Measurements from ENCODE around the gene BFSP1. TPM values are rescaled to one million over a fixed set of nuclear protein-coding genes. Genes with fewer than 3 reads are reported as not detected.

Gene BFSP1
- total and polyA plus RNA-seq, 2 donors from 2014 or later, result 1.3 to 2.1 TPM

- Histone ChIP-seq H3K9ac (ENCODE audit: low read length in 3 of 3) (no peak overlapping the region), H3K36me3 (ENCODE audit: control insufficient read depth in 2 of 3, insufficient read depth in 3 of 3, low read length in 3 of 3) (no peaks in the 10 kb centered on the region), H3K9me3 (ENCODE audit: control insufficient read depth in 2 of 3, insufficient read depth in 1 of 3, low read length in 3 of 3) (no peaks in the 10 kb centered on the region), H3K4me1 (ENCODE audit: control insufficient read depth in 2 of 3, insufficient read depth in 2 of 3, low read depth in 1 of 3, low read length in 3 of 3) (no peaks in the 10 kb centered on the region), H3K27ac (ENCODE audit: low read depth in 2 of 2, low read length in 2 of 2) (no peak overlapping the region), H3K4me3 (ENCODE audit: low read length in 3 of 3) (no peak overlapping the region), H3K27me3 (ENCODE audit: control insufficient read depth, insufficient read depth, low read length) (no peaks in the 10 kb centered on the region)
- FAIRE-seq (no peak), DNase-seq (no peak)
- no peak for TF ChIP-seq CTCF (IDR thresholded peaks at IDR 0.05; ENCODE audit: borderline replicate concordance, extremely low read depth, insufficient read depth)
- intact Hi-C loops (cut with DNase I), result no loop called here
Observed at GRCh38 chr20:17453592-17453991, 77.6 kb downstream of the BFSP1 start.

GRCh38 chr20:17452441-17452840 is 78.7 kb downstream of the BFSP1 start:
- H3K9ac ChIP-seq (ENCODE audit: low read length in 3 of 3), result no peak overlapping the region
- no peaks in the 10 kb centered on the region for H3K9me3 ChIP-seq (ENCODE audit: control insufficient read depth in 2 of 3, insufficient read depth in 1 of 3, low read length in 3 of 3)
- no peaks in the 10 kb centered on the region for H3K27me3 ChIP-seq (ENCODE audit: control insufficient read depth, insufficient read depth, low read length)
- intact Hi-C loops (cut with DNase I), result no loop called here
- H3K27ac ChIP-seq (ENCODE audit: low read depth in 2 of 2, low read length in 2 of 2), result no peak overlapping the region
- FAIRE-seq (no peak), DNase-seq (no peak)
- no peak overlapping the region for H3K4me3 ChIP-seq (ENCODE audit: low read length in 3 of 3)
- H3K4me1 ChIP-seq (ENCODE audit: control insufficient read depth in 2 of 3, insufficient read depth in 2 of 3, low read depth in 1 of 3, low read length in 3 of 3), result no peaks in the 10 kb centered on the region
- TF ChIP-seq CTCF (IDR thresholded peaks at IDR 0.05; ENCODE audit: borderline replicate concordance, extremely low read depth, insufficient read depth), result no peak
- no peaks in the 10 kb centered on the region for H3K36me3 ChIP-seq (ENCODE audit: control insufficient read depth in 2 of 3, insufficient read depth in 3 of 3, low read length in 3 of 3)

GRCh38 chr20:17449031-17449430 is 82.1 kb downstream of the BFSP1 start:
- H3K36me3 ChIP-seq (ENCODE audit: control insufficient read depth in 2 of 3, insufficient read depth in 3 of 3, low read length in 3 of 3), result no peaks in the 10 kb centered on the region
- no peak overlapping the region for H3K4me3 ChIP-seq (ENCODE audit: low read length in 3 of 3)
- DNase-seq, result no peak
- FAIRE-seq, result no peak
- no peaks in the 10 kb centered on the region for H3K9me3 ChIP-seq (ENCODE audit: control insufficient read depth in 2 of 3, insufficient read depth in 1 of 3, low read length in 3 of 3)
- no peak overlapping the region for H3K9ac ChIP-seq (ENCODE audit: low read length in 3 of 3)
- no peaks in the 10 kb centered on the region for H3K4me1 ChIP-seq (ENCODE audit: control insufficient read depth in 2 of 3, insufficient read depth in 2 of 3, low read depth in 1 of 3, low read length in 3 of 3)
- intact Hi-C loops (cut with DNase I), result no loop called here
- peaks cover 2% of the 10 kb centered on the region for H3K27me3 ChIP-seq (ENCODE audit: control insufficient read depth, insufficient read depth, low read length)
- H3K27ac ChIP-seq (ENCODE audit: low read depth in 2 of 2, low read length in 2 of 2), result no peak overlapping the region
- TF ChIP-seq CTCF (IDR thresholded peaks at IDR 0.05; ENCODE audit: borderline replicate concordance, extremely low read depth, insufficient read depth), result no peak

DNA sequence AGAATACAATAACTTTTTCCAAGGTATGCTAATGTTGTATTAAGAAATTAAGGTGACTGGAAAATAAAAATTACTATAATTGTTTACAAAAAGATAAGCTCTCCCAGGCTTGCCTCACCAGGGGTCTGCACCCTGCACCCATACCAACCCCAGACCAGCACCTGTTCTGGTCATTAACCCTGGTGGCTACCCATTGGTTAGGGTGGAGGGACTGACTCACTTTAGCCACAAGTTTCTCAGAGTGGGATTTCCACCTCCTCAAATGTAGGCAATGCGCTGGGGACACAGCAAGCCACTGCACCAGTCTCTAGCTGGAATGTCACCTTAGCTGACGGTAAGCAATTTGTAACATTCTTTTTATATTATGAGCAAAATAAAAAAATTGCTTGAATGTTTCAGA is 83.1 kb downstream of the BFSP1 start:
- Histone ChIP-seq H3K9ac (ENCODE audit: low read length in 3 of 3) (no peak overlapping the region), H3K4me3 (ENCODE audit: low read length in 3 of 3) (no peak overlapping the region), H3K27ac (ENCODE audit: low read depth in 2 of 2, low read length in 2 of 2) (no peak overlapping the region), H3K27me3 (ENCODE audit: control insufficient read depth, insufficient read depth, low read length) (peaks cover 2% of the 10 kb centered on the region), H3K4me1 (ENCODE audit: control insufficient read depth in 2 of 3, insufficient read depth in 2 of 3, low read depth in 1 of 3, low read length in 3 of 3) (no peaks in the 10 kb centered on the region), H3K36me3 (ENCODE audit: control insufficient read depth in 2 of 3, insufficient read depth in 3 of 3, low read length in 3 of 3) (no peaks in the 10 kb centered on the region), H3K9me3 (ENCODE audit: control insufficient read depth in 2 of 3, insufficient read depth in 1 of 3, low read length in 3 of 3) (no peaks in the 10 kb centered on the region)
- no peak for DNase-seq
- FAIRE-seq, result no peak
- intact Hi-C loops (cut with DNase I), result no loop called here
- TF ChIP-seq CTCF (IDR thresholded peaks at IDR 0.05; ENCODE audit: borderline replicate concordance, extremely low read depth, insufficient read depth), result no peak

Measured in kidney (tissue), 14 donors.